Measurements from ENCODE around the gene AP2S1.

AP2S1 gene

DNA sequence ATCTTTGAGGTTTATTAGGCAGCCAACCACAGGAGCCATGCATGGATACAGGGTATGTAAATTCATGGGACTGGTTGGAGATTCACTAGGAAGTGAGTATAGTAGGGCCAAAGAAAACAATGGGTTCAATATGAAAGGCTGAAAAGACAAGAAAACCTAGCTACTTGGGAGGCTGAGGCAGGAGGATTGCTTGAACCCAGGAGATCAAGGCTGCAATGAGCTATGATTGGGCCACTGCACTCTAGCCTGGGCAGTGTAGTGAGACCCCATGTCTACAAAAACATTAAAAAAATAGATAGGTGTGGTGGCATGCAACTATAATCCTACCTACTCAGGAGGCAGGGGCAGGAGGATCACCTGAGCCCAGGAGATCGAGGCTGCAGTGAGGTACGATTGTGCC, 51.9 kb downstream of the AP2S1 start:
- no peaks in the 10 kb centered on the region for H3K4me1 ChIP-seq (ENCODE audit: insufficient read depth, low read length, poor library complexity, severe bottlenecking)

GRCh38 chr19:46797881-46798280, 52.8 kb downstream of the AP2S1 start:
- Histone ChIP-seq H3K79me2 (ENCODE audit: insufficient read depth, low read length) (no peaks in the 10 kb centered on the region), H3K9me3 (ENCODE audit: insufficient read depth, low read depth, low read length) (no peaks in the 10 kb centered on the region), H3K9me2 (replicated peaks; ENCODE audit: low read depth, low read length) (no peaks in the 10 kb centered on the region), H3K4me2 (ENCODE audit: low read depth, low read length, poor library complexity, severe bottlenecking) (no peak overlapping the region), H3K4me3 (ENCODE audit: low read length, poor library complexity, severe bottlenecking) (no peak overlapping the region), H3K4me1 (ENCODE audit: insufficient read depth, low read length, poor library complexity, severe bottlenecking) (peaks cover 7% of the 10 kb centered on the region), H4K20me1 (ENCODE audit: insufficient read depth, low read length, poor library complexity, severe bottlenecking) (no peaks in the 10 kb centered on the region), H3K36me3 (ENCODE audit: insufficient read depth, low read length) (no peaks in the 10 kb centered on the region), H2AFZ (ENCODE audit: low read length) (no peak overlapping the region), H3K27me3 (ENCODE audit: insufficient read depth, low read length, poor library complexity, severe bottlenecking) (no peaks in the 10 kb centered on the region), H3K9ac (ENCODE audit: low read depth, low read length, poor library complexity, severe bottlenecking) (no peak overlapping the region), H3F3A (ENCODE audit: low read depth) (no peaks in the 10 kb centered on the region)
- TF ChIP-seq, protein P1, sequence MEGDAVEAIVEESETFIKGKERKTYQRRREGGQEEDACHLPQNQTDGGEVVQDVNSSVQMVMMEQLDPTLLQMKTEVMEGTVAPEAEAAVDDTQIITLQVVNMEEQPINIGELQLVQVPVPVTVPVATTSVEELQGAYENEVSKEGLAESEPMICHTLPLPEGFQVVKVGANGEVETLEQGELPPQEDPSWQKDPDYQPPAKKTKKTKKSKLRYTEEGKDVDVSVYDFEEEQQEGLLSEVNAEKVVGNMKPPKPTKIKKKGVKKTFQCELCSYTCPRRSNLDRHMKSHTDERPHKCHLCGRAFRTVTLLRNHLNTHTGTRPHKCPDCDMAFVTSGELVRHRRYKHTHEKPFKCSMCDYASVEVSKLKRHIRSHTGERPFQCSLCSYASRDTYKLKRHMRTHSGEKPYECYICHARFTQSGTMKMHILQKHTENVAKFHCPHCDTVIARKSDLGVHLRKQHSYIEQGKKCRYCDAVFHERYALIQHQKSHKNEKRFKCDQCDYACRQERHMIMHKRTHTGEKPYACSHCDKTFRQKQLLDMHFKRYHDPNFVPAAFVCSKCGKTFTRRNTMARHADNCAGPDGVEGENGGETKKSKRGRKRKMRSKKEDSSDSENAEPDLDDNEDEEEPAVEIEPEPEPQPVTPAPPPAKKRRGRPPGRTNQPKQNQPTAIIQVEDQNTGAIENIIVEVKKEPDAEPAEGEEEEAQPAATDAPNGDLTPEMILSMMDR (conservative IDR thresholded peaks at IDR 0.05; ENCODE audit: low read length) = no peak
- TF ChIP-seq EZH2phosphoT487 (IDR thresholded peaks at IDR 0.05; ENCODE audit: borderline replicate concordance) = no peak

More for the DNA sequence above, 51.9 kb downstream of the AP2S1 start:
- Histone ChIP-seq H3K9me2 (replicated peaks; ENCODE audit: low read depth, low read length) (no peaks in the 10 kb centered on the region), H3K79me2 (ENCODE audit: insufficient read depth, low read length) (no peaks in the 10 kb centered on the region), H3K27me3 (ENCODE audit: insufficient read depth, low read length, poor library complexity, severe bottlenecking) (no peaks in the 10 kb centered on the region), H3K36me3 (ENCODE audit: insufficient read depth, low read length) (no peaks in the 10 kb centered on the region), H3K4me3 (ENCODE audit: low read length, poor library complexity, severe bottlenecking) (no peak overlapping the region), H4K20me1 (ENCODE audit: insufficient read depth, low read length, poor library complexity, severe bottlenecking) (no peaks in the 10 kb centered on the region), H2AFZ (ENCODE audit: low read length) (no peak overlapping the region), H3F3A (ENCODE audit: low read depth) (no peaks in the 10 kb centered on the region), H3K9me3 (ENCODE audit: insufficient read depth, low read depth, low read length) (no peaks in the 10 kb centered on the region), H3K9ac (ENCODE audit: low read depth, low read length, poor library complexity, severe bottlenecking) (no peak overlapping the region), H3K4me2 (ENCODE audit: low read depth, low read length, poor library complexity, severe bottlenecking) (no peak overlapping the region)
- TF ChIP-seq, protein P1 (conservative IDR thresholded peaks at IDR 0.05; ENCODE audit: low read length) = no peak
- TF ChIP-seq EZH2phosphoT487 (IDR thresholded peaks at IDR 0.05; ENCODE audit: borderline replicate concordance) = no peak

GRCh38 chr19:46791944-46792343, 58.7 kb downstream of the AP2S1 start:
- Histone ChIP-seq H3K9me3 (ENCODE audit: insufficient read depth, low read depth, low read length) (no peaks in the 10 kb centered on the region), H3K9me2 (replicated peaks; ENCODE audit: low read depth, low read length) (no peaks in the 10 kb centered on the region), H2AFZ (ENCODE audit: low read length) (peak overlapping the region; percentile 73), H3K9ac (ENCODE audit: low read depth, low read length, poor library complexity, severe bottlenecking) (peak overlapping the region; percentile 69), H3K4me1 (ENCODE audit: insufficient read depth, low read length, poor library complexity, severe bottlenecking) (peaks cover 31% of the 10 kb centered on the region), H3F3A (ENCODE audit: low read depth) (no peaks in the 10 kb centered on the region), H3K79me2 (ENCODE audit: insufficient read depth, low read length) (peaks cover 15% of the 10 kb centered on the region), H3K27me3 (ENCODE audit: insufficient read depth, low read length, poor library complexity, severe bottlenecking) (peaks cover 5% of the 10 kb centered on the region), H3K4me2 (ENCODE audit: low read depth, low read length, poor library complexity, severe bottlenecking) (peak overlapping the region; percentile 80), H4K20me1 (ENCODE audit: insufficient read depth, low read length, poor library complexity, severe bottlenecking) (peaks cover 10% of the 10 kb centered on the region), H3K4me3 (ENCODE audit: low read length, poor library complexity, severe bottlenecking) (peak overlapping the region; percentile 32), H3K36me3 (ENCODE audit: insufficient read depth, low read length) (no peaks in the 10 kb centered on the region)
- TF ChIP-seq, protein P1 (conservative IDR thresholded peaks at IDR 0.05; ENCODE audit: low read length) = no peak
- TF ChIP-seq EZH2phosphoT487 (IDR thresholded peaks at IDR 0.05; ENCODE audit: borderline replicate concordance) = no peak

All from Loucy (cell line).